Mammary epithelial cell (primary cell): Measurements from ENCODE around the gene AKAP8.

Source experiments
- CTCF ChIP-seq, 2 donors: IDR thresholded peaks in 1 of 2; conservative IDR thresholded peaks in 1 of 2; 2 replicates each; pipeline ENCODE4 v1.5.1; 2011 to 2012; ENCODE audit warnings: inconsistent platforms in 2 of 2, low read length in 2 of 2, mild to moderate bottlenecking in 2 of 2, control low read depth in 1 of 2, low read depth in 1 of 2; ENCODE audit not compliant: insufficient read depth in 1 of 2; ENCODE audit errors: extremely low read depth in 1 of 2
- EZH2 ChIP-seq: IDR thresholded peaks from 2 replicates; pipeline ENCODE4 v1.6.1; 2012; ENCODE audit warnings: low read length, inconsistent platforms, borderline replicate concordance

GRCh38 chr19:15321739-15322138 lies 57.8 kb downstream of the AKAP8 start:
- TF ChIP-seq CTCF (conservative IDR thresholded peaks at IDR 0.05 in 1 of 2, IDR thresholded peaks at IDR 0.05 in 1 of 2; ENCODE audit: extremely low read depth in 1 of 2, insufficient read depth in 1 of 2, low read depth in 1 of 2, low read length in 2 of 2) (no peak), EZH2 (no peak)
